ENCODE data around the gene ARRDC5.
"Not testable (repeated sequence)": the region's sequence is repeated elsewhere in the genome, so short reads cannot be mapped to it uniquely, and the experiment has no call there.

The ARRDC5 gene

DNA sequence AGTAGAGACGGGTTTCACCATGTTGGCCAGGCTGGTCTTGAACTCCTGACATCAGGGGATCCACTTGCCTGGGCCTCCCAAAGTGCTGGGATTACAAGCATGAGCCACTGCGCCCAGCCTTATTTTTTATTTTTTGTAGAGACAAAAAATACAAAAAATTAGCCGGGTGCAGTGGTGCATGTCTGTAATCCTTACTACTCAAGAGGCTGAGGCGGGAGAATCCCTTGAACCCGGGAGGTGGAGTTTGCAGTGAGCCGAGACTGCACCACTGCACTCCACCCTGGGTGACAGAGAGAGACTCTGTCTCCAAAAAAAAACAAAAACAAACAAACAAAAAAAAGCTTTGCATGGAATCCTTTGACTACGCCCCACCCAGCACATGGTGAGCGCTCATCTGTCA lies 49.2 kb downstream of the ARRDC5 start:
- H3K36me3 ChIP-seq (ENCODE audit: control insufficient read depth, insufficient read depth, low read length); H3K4me3 ChIP-seq (ENCODE audit: low read length); H3K27me3 ChIP-seq (ENCODE audit: control insufficient read depth, insufficient read depth, low read length); H3K9ac ChIP-seq (ENCODE audit: low read length); H3K4me1 ChIP-seq (ENCODE audit: control insufficient read depth, insufficient read depth, low read length); H3K27ac ChIP-seq (ENCODE audit: low read depth, low read length): not testable (repeated sequence)

DNA sequence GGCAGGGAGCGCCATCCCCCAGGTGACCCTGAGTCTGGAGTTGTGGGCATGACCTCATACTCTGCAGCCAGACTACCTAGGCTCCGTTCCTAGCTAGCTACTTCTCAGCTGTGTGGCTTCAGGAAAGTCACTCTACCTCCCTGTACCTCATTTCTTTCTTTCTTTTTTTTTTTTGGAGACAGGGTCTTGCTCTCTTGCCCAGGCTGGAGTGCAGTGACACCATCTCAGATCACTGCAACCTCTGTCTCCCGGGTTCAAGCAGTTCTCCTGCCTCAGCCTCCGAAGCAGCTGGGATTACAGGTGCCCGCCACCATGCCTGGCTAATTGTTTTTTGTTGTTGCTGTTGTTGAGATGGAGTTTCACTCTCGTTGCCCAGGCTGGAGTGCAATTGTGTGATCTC lies 50.2 kb downstream of the ARRDC5 start:
- Histone ChIP-seq H3K36me3 (ENCODE audit: control insufficient read depth, insufficient read depth, low read length) (peaks cover 6% of the 10 kb centered on the region), H3K27ac (ENCODE audit: low read depth, low read length) (no peak overlapping the region), H3K27me3 (ENCODE audit: control insufficient read depth, insufficient read depth, low read length) (no peaks in the 10 kb centered on the region), H3K4me1 (ENCODE audit: control insufficient read depth, insufficient read depth, low read length) (no peaks in the 10 kb centered on the region), H3K4me3 (ENCODE audit: low read length) (no peak overlapping the region), H3K9ac (ENCODE audit: low read length) (no peak overlapping the region)

DNA sequence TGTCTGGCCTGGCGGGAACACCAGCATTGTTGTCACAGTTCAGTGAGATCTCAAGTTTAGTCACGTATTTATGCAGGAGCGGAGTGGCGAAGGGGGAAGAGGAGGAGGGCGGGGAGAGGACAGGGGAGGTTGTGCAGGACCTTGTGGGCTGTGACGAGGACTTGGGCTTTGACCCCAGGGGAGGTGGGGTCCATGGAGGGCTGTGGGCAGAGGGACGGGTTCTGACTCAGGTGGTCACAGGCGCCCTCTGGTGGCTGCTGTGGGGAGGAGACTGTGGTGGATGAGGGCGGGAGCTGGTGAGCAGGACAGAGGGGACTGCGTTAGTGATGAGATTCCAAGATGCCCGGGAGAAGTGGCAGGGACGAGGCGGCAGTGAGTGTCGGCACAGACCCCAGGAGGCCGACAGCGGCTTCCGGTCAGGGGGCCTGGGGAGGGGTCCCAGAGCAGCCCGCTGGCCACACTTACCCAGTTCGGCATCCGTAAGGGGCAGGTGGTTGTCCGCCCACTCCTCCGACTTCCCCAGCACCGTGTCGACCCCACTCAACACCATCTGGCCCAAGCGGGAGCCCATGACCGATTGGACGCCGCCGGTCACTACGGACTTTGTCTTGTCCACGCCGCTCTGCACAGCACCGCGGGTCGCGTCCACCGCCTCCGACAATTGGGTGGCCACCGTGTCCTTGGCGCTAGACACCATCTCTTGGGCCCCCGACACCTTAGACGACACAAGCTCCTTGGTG lies 51.0 kb downstream of the ARRDC5 start:
- H3K4me1 ChIP-seq (ENCODE audit: control insufficient read depth, insufficient read depth, low read length), result no peaks in the 10 kb centered on the region
- no peak overlapping the region for H3K27ac ChIP-seq (ENCODE audit: low read depth, low read length)
- no peak overlapping the region for H3K4me3 ChIP-seq (ENCODE audit: low read length)
- no peaks in the 10 kb centered on the region for H3K27me3 ChIP-seq (ENCODE audit: control insufficient read depth, insufficient read depth, low read length)
- H3K36me3 ChIP-seq (ENCODE audit: control insufficient read depth, insufficient read depth, low read length), result peaks cover 9% of the 10 kb centered on the region
- no peak overlapping the region for H3K9ac ChIP-seq (ENCODE audit: low read length)

DNA sequence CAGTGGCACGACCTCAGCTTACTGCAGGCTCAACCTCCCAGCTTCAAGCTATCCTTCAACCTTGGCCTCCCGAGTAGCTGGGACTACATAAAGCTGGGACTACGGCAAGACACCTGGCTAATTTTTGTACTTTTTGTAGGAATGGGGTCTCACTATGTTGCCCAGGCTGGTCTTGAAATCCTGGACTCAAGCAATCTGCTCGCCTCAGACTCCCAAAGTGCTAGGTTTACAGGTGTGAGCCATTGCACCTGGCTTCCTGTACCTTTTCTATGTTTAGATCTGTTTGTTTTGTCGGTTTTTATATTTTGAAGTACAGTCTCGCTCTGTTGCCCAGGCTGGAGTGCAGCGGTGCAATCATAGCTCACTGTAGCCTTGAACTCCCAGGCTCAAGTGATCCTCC lies 53.7 kb downstream of the ARRDC5 start:
- H3K36me3 ChIP-seq (ENCODE audit: control insufficient read depth, insufficient read depth, low read length), result peaks cover 15% of the 10 kb centered on the region
- no peak overlapping the region for H3K27ac ChIP-seq (ENCODE audit: low read depth, low read length)
- H3K27me3 ChIP-seq (ENCODE audit: control insufficient read depth, insufficient read depth, low read length), result no peaks in the 10 kb centered on the region
- no peaks in the 10 kb centered on the region for H3K4me1 ChIP-seq (ENCODE audit: control insufficient read depth, insufficient read depth, low read length)
- H3K9ac ChIP-seq (ENCODE audit: low read length), result no peak overlapping the region
- H3K4me3 ChIP-seq (ENCODE audit: low read length), result no peak overlapping the region

DNA sequence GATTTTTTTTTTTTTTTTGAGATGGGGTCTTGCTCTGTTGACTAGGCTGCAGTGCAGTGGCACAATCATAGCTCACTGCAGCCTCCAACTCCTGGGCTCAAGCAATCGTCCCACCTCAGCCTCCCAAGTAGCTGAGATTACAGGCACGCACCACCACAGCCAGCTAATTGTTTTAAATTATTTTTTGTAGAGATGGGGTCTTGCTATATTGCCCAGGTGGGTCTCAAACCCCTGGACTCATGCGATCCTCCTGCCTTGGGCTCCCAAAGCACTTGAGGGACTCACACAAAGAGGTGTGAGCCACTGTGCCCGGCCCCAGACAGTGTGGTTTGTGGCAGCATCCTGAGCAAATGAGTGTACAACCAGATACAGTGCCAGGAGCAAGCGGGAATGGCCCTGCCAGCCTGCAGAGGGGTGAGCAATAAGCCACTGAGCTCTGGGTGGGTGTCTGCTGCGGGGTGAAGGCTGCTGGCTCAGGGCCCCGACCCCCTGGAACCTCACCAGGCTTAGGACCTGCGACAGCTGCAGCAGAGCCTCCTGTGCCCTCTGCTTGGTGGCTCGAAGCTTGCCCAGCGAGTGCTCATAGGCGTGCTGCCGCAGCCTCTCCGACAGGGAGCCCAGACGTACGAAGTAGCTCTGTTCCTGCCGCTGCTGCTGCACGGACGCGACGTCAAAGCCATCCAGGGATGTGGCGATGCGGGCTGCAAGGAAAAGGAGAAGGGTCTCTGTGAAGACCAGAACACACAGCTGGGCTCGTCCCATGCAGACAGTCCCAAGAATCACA lies 55.3 kb downstream of the ARRDC5 start:
- Histone ChIP-seq H3K4me3 (ENCODE audit: low read length) (no peak overlapping the region), H3K27me3 (ENCODE audit: control insufficient read depth, insufficient read depth, low read length) (no peaks in the 10 kb centered on the region), H3K9ac (ENCODE audit: low read length) (no peak overlapping the region), H3K27ac (ENCODE audit: low read depth, low read length) (no peak overlapping the region), H3K4me1 (ENCODE audit: control insufficient read depth, insufficient read depth, low read length) (no peaks in the 10 kb centered on the region), H3K36me3 (ENCODE audit: control insufficient read depth, insufficient read depth, low read length) (peaks cover 15% of the 10 kb centered on the region)

DNA sequence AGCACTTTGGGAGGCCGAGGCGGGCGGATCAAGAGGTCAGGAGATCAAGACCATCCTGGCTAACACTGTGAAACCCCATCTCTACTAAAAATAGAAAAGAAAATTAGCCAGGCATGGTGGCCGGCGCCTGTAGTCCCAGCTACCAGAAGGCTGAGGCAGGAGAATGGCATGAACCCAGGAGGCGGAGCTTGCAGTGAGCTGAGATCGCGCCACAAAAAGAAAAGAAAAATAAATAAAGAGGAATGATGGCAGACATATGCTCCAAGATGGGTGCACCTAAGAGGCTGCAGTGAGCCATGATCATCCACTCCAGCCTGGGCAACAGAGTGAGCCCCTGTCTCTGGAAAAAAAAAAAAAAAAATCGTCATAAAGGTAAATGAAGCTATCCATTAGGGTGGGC lies 56.7 kb downstream of the ARRDC5 start:
- not testable (repeated sequence) for H3K4me1 ChIP-seq (ENCODE audit: control insufficient read depth, insufficient read depth, low read length); H3K27ac ChIP-seq (ENCODE audit: low read depth, low read length); H3K9ac ChIP-seq (ENCODE audit: low read length); H3K4me3 ChIP-seq (ENCODE audit: low read length); H3K27me3 ChIP-seq (ENCODE audit: control insufficient read depth, insufficient read depth, low read length)
- peaks cover 13% of the 10 kb centered on the region for H3K36me3 ChIP-seq (ENCODE audit: control insufficient read depth, insufficient read depth, low read length)

DNA sequence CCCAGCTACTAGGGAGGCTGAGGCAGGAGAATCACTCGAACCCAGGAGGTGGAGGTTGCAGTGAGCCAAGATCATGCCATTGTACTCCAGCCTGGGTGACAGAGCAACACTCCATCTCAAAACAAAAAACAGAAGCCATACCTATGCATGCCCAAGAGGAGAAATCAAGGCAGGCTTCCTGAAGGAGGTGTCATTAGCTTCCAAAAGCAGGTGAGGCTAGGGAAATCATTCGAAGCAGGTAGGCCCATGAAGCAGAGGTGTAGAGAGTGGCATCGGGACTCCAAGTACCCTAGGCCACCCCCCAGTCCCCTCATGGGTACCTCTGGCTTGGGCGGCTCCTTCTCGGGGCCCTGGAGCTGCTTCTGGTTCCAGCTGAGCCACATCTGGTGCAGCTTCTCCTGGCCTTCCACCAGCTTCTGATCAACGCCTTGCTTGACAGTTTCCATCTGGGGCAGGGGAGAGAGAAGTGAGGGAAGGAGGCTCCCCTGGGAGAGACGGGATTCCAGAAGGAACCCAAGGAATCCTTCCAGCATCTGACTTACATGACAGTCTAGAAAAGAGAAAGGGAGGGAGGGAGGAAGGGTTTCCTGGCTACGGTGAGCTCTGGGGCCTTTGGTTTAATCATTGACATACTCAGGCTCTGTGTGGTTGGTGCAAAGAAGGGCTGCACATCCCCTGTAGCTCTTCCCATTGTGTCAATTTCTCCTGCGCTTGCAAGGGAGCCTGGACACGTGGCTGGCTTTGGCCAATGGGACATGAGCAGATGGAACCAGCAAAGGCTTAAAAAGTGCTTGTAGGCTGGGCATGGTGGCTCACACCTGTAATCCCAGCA lies 58.1 kb downstream of the ARRDC5 start:
- Histone ChIP-seq H3K4me3 (ENCODE audit: low read length) (no peak overlapping the region), H3K27ac (ENCODE audit: low read depth, low read length) (no peak overlapping the region), H3K9ac (ENCODE audit: low read length) (no peak overlapping the region), H3K36me3 (ENCODE audit: control insufficient read depth, insufficient read depth, low read length) (peaks cover 13% of the 10 kb centered on the region), H3K4me1 (ENCODE audit: control insufficient read depth, insufficient read depth, low read length) (no peaks in the 10 kb centered on the region), H3K27me3 (ENCODE audit: control insufficient read depth, insufficient read depth, low read length) (no peaks in the 10 kb centered on the region)

DNA sequence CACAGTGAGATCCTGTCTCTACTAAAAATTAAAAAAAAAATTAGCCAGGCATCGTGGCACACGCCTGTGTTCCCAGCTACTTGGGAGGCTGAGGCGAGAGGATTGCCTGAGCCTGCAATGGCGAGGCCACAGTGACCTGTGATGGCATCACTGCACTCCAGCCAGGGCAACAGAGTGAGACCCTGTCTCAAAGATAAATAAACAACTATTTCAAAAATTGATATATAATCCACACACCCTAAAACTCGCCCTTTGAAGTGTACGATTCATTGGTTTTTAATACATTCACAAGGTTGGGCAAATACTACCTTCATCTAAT lies 59.1 kb downstream of the ARRDC5 start:
- Histone ChIP-seq H3K9ac (ENCODE audit: low read length) (no peak overlapping the region), H3K27me3 (ENCODE audit: control insufficient read depth, insufficient read depth, low read length) (no peaks in the 10 kb centered on the region), H3K4me3 (ENCODE audit: low read length) (no peak overlapping the region), H3K36me3 (ENCODE audit: control insufficient read depth, insufficient read depth, low read length) (peaks cover 17% of the 10 kb centered on the region), H3K27ac (ENCODE audit: low read depth, low read length) (no peak overlapping the region), H3K4me1 (ENCODE audit: control insufficient read depth, insufficient read depth, low read length) (no peaks in the 10 kb centered on the region)
